ENCODE measurements around the gene HSP90AB1.
A peak's percentile ranks its signal among the peaks of the same experiment; 100 is the strongest.

Gene HSP90AB1

GRCh38 chr6:44222486-44223318, 24.2 kb upstream of the HSP90AB1 start:
- Histone ChIP-seq H4K20me1 (ENCODE audit: control insufficient read depth, insufficient read depth, low read depth, low read length) (peaks cover 12% of the 10 kb centered on the region; the same call in 1 of the 2 replicates), H3K9me2 (replicated peaks; ENCODE audit: control insufficient read depth, low read length) (no peaks in the 10 kb centered on the region), H3K4me2 (ENCODE audit: low read length) (peak overlapping the region; percentile 96), H3K4me3 (ENCODE audit: low read length) (peak overlapping the region; percentile 87), H3K36me3 (ENCODE audit: control insufficient read depth, low read length) (peaks cover 27% of the 10 kb centered on the region), H3K27ac (ENCODE audit: low read depth, low read length) (peak overlapping the region; percentile 11; the same call in 1 of the 2 replicates), H3K9me3 (ENCODE audit: control insufficient read depth, insufficient read depth, low read length) (no peaks in the 10 kb centered on the region), H3F3A (ENCODE audit: control insufficient read depth, insufficient read depth) (peaks cover 22% of the 10 kb centered on the region), H3K27me3 (ENCODE audit: control insufficient read depth, low read length) (no peaks in the 10 kb centered on the region), H3K4me1 (ENCODE audit: control insufficient read depth, low read length) (peaks cover 73% of the 10 kb centered on the region), H3K79me2 (ENCODE audit: control insufficient read depth, low read length) (peaks cover 41% of the 10 kb centered on the region)
- TF ChIP-seq CTCF (IDR thresholded peaks at IDR 0.05; ENCODE audit: low read depth, low read length, poor library complexity, severe bottlenecking) (no peak), EZH2phosphoT487 (IDR thresholded peaks at IDR 0.05; ENCODE audit: borderline replicate concordance, low read length) (no peak)

- TF ChIP-seq EZH2phosphoT487 (IDR thresholded peaks at IDR 0.05; ENCODE audit: borderline replicate concordance, low read length) (no peak), CTCF (IDR thresholded peaks at IDR 0.05; ENCODE audit: low read depth, low read length, poor library complexity, severe bottlenecking) (no peak)
- Histone ChIP-seq H3K4me3 (ENCODE audit: low read length) (peak within 1 kb of the TSS; percentile 87), H3K4me1 (ENCODE audit: control insufficient read depth, low read length) (peaks cover 65% of the 10 kb centered on the region), H3F3A (ENCODE audit: control insufficient read depth, insufficient read depth) (peaks cover 17% of the 10 kb centered on the region), H3K79me2 (ENCODE audit: control insufficient read depth, low read length) (peaks cover 49% of the 10 kb centered on the region), H3K4me2 (ENCODE audit: low read length) (peak within 1 kb of the TSS; percentile 96), H3K27ac (ENCODE audit: low read depth, low read length) (peak within 1 kb of the TSS; percentile 72), H3K36me3 (ENCODE audit: control insufficient read depth, low read length) (peaks cover 35% of the 10 kb centered on the region), H3K9me3 (ENCODE audit: control insufficient read depth, insufficient read depth, low read length) (no peaks in the 10 kb centered on the region), H3K9me2 (replicated peaks; ENCODE audit: control insufficient read depth, low read length) (no peaks in the 10 kb centered on the region), H3K27me3 (ENCODE audit: control insufficient read depth, low read length) (no peaks in the 10 kb centered on the region), H4K20me1 (ENCODE audit: control insufficient read depth, insufficient read depth, low read depth, low read length) (peaks cover 12% of the 10 kb centered on the region; the same call in 1 of the 2 replicates)
These were observed 23.4 kb upstream of the HSP90AB1 start, which contains the start of gene SLC29A1 for GRCh38 chr6:44223319-44224028. SLC29A1 (plus strand) TSS chr6:44223595; CDS start chr6:44227314, 3,719 bp downstream.

GRCh38 chr6:44224029-44224964, 22.6 kb upstream of the HSP90AB1 start:
- peak; percentile 65 for TF ChIP-seq CTCF (IDR thresholded peaks at IDR 0.05; ENCODE audit: low read depth, low read length, poor library complexity, severe bottlenecking)
- no peak for TF ChIP-seq EZH2phosphoT487 (IDR thresholded peaks at IDR 0.05; ENCODE audit: borderline replicate concordance, low read length)
- Histone ChIP-seq H3K79me2 (ENCODE audit: control insufficient read depth, low read length) (peaks cover 49% of the 10 kb centered on the region), H3K9me2 (replicated peaks; ENCODE audit: control insufficient read depth, low read length) (no peaks in the 10 kb centered on the region), H3K4me2 (ENCODE audit: low read length) (peak overlapping the region; percentile 96), H4K20me1 (ENCODE audit: control insufficient read depth, insufficient read depth, low read depth, low read length) (peaks cover 12% of the 10 kb centered on the region; the same call in 1 of the 2 replicates), H3K4me3 (ENCODE audit: low read length) (peak overlapping the region; percentile 87), H3K36me3 (ENCODE audit: control insufficient read depth, low read length) (peaks cover 43% of the 10 kb centered on the region), H3K4me1 (ENCODE audit: control insufficient read depth, low read length) (peaks cover 57% of the 10 kb centered on the region), H3F3A (ENCODE audit: control insufficient read depth, insufficient read depth) (peaks cover 12% of the 10 kb centered on the region), H3K27ac (ENCODE audit: low read depth, low read length) (peak overlapping the region; percentile 72), H3K27me3 (ENCODE audit: control insufficient read depth, low read length) (no peaks in the 10 kb centered on the region), H3K9me3 (ENCODE audit: control insufficient read depth, insufficient read depth, low read length) (no peaks in the 10 kb centered on the region)
